K562 (cell line): ENCODE measurements around the gene CRHR2. TPM values are rescaled to one million over a fixed set of nuclear protein-coding genes. Genes with fewer than 3 reads are reported as not detected.

ENCODE experiments used
- ATAC-seq: fragments of 200-7000 bp; cut with Tn5 transposase; 3 replicates; pipeline ENCODE4 v1.9.1; 2020; ENCODE audit warnings: moderate library complexity
- BruUV-seq: library from RNA; stranded (reverse); fragments of 400-500 nt; replicated peaks from 2 replicates; lab custom pipeline; 2021; lab: Mats Ljungman, UMichigan
- CTCF ChIA-PET: fragments of 300-600 bp; formaldehyde crosslinking; extraction: SDS; loops from one replicate; lab custom pipeline; 2021; ENCODE audit warnings: low intra/inter-chr PET ratio; lab: Yijun Ruan, JAX
- POLR2A ChIA-PET: fragments of 300-600, 350-650 bp; sonication (Branson Sonifier 250); formaldehyde crosslinking; extraction: SDS; loops from one replicate; lab custom pipeline; 2021; ENCODE audit warnings: antibody characterized with exemption, inconsistent platforms; lab: Yijun Ruan, JAX
- DNase-seq, 4 experiments: peaks; one replicate each; pipeline versions ENCODE4 v3.0.0 to v3.0.0-alpha.2; 2011 to 2018; ENCODE audit warnings: low spot score in 3 of 4, mixed read lengths in 3 of 4; ENCODE audit errors: extremely low read depth in 1 of 4
- FAIRE-seq: peaks from 2 replicates; lab custom pipeline; 2011; peaks lifted over from hg19 to GRCh38; lab: Jason Lieb, UNC
- H2AFZ ChIP-seq: 2 replicates; pipeline ENCODE4 v1.6.0; 2011; ENCODE audit warnings: low read depth, low read length, control low read depth, inconsistent platforms
- H3K27ac ChIP-seq: fragments of 200-600 bp; 3 replicates; pipeline ENCODE4 v1.8.0; 2011; ENCODE audit warnings: low read depth, mild to moderate bottlenecking, control low read depth, inconsistent platforms, low read length, moderate library complexity, mixed read lengths; ENCODE audit errors: extremely low read depth
- H3K27me3 ChIP-seq, 2 experiments: fragments of 300-600 bp in 1 of 2; 2 replicates in 1 of 2; 3 replicates in 1 of 2; pipeline versions ENCODE4 v1.6.0 to v1.8.0; 2011; ENCODE audit warnings: inconsistent platforms in 2 of 2, low read length in 2 of 2, mild to moderate bottlenecking in 1 of 2, mixed read lengths in 1 of 2, moderate library complexity in 1 of 2; ENCODE audit not compliant: control insufficient read depth in 2 of 2, insufficient read depth in 2 of 2
- H3K36me3 ChIP-seq: fragments of 300-600 bp; 3 replicates; pipeline ENCODE4 v1.8.0; 2011; ENCODE audit warnings: mild to moderate bottlenecking, low read length, inconsistent platforms; ENCODE audit not compliant: control insufficient read depth, insufficient read depth
- H3K4me1 ChIP-seq, 2 experiments: fragments of 200-600 bp in 1 of 2; replicated peaks in 1 of 2; 2 replicates in 1 of 2; 3 replicates in 1 of 2; pipeline versions ENCODE4 v1.5.1 to v1.8.0; 2011; ENCODE audit warnings: inconsistent platforms in 2 of 2, low read length in 2 of 2, mild to moderate bottlenecking in 1 of 2, mixed read lengths in 1 of 2, moderate library complexity in 1 of 2; ENCODE audit not compliant: control insufficient read depth in 2 of 2, insufficient read depth in 2 of 2
- H3K4me2 ChIP-seq: 2 replicates; pipeline ENCODE4 v1.6.1; 2011; ENCODE audit warnings: low read length, control low read depth, inconsistent platforms, mixed read lengths; ENCODE audit not compliant: insufficient read depth
- H3K4me3 ChIP-seq: fragments of 200-600 bp; sonication (generic), shearing (Covaris generic); 2 replicates; pipeline ENCODE4 v1.5.1; 2016; ENCODE audit warnings: control low read depth, inconsistent platforms
- H3K79me2 ChIP-seq: fragments of 200-600 bp; 3 replicates; pipeline ENCODE4 v1.8.0; 2011; ENCODE audit warnings: low read length, inconsistent platforms; ENCODE audit not compliant: control insufficient read depth, insufficient read depth
- H3K9ac ChIP-seq, 2 experiments: 2 replicates each; pipeline versions ENCODE4 v1.6.0 to v1.6.1; 2011; ENCODE audit warnings: low read depth in 2 of 2, low read length in 2 of 2, control low read depth in 1 of 2, inconsistent platforms in 1 of 2, mild to moderate bottlenecking in 1 of 2, mixed read lengths in 1 of 2; ENCODE audit not compliant: insufficient read depth in 1 of 2
- H3K9me1 ChIP-seq: one replicate; pipeline ENCODE4 v1.6.0; 2011; ENCODE audit warnings: inconsistent platforms, mild to moderate bottlenecking, low read length, moderate library complexity; ENCODE audit not compliant: control insufficient read depth, insufficient read depth
- H3K9me3 ChIP-seq: replicated peaks from 2 replicates; pipeline ENCODE4 v1.5.1; 2011; ENCODE audit warnings: low read depth, low read length, inconsistent platforms; ENCODE audit not compliant: control insufficient read depth, insufficient read depth
- H4K20me1 ChIP-seq: replicated peaks from 2 replicates; pipeline ENCODE4 v1.6.1; 2011; ENCODE audit warnings: low read length, inconsistent platforms, mixed read lengths; ENCODE audit not compliant: control insufficient read depth, insufficient read depth
- CEBPB ChIP-seq: fragments of 450-650 bp; IDR thresholded peaks from 2 replicates; pipeline ENCODE4 v1.6.1; 2016; ENCODE audit warnings: missing genetic modification characterization, missing compliant biosample characterization
- ETV1 ChIP-seq: fragments of 450-650 bp; conservative IDR thresholded peaks from 2 replicates; pipeline ENCODE4 v1.6.1; 2016; ENCODE audit warnings: missing genetic modification characterization, control low read depth, low read depth, missing compliant biosample characterization
- HMGN3 ChIP-seq: IDR thresholded peaks from 2 replicates; pipeline ENCODE4 v1.6.1; 2011; ENCODE audit warnings: borderline replicate concordance, low read depth, mild to moderate bottlenecking, mixed read lengths, low read length; ENCODE audit not compliant: insufficient read length; ENCODE audit errors: extremely low read depth
- KLF6 ChIP-seq: fragments of 250-450 bp; sonication (Bioruptor Pico); IDR thresholded peaks from 2 replicates; pipeline ENCODE4 v1.4.0; 2020; ENCODE audit warnings: mild to moderate bottlenecking, moderate library complexity, borderline replicate concordance
- NFATC3 ChIP-seq: fragments of 450-650 bp; IDR thresholded peaks from 2 replicates; pipeline ENCODE4 v1.6.1; 2017; ENCODE audit warnings: mild to moderate bottlenecking
- POLR2AphosphoS2 ChIP-seq: IDR thresholded peaks from 2 replicates; pipeline ENCODE4 v1.6.1; 2012; ENCODE audit warnings: low read length, improper control_type of control experiment
- RBM39 ChIP-seq: fragments of 200-400 bp; formaldehyde crosslinking; optimal IDR thresholded peaks from 2 replicates; pipeline ENCODE3; 2018; ENCODE audit warnings: low read depth, low read length
- RFX5 ChIP-seq: IDR thresholded peaks from 2 replicates; pipeline ENCODE4 v1.6.1; 2011; ENCODE audit warnings: low read depth, mild to moderate bottlenecking, improper control_type of control experiment, low read length
- SIX5 ChIP-seq, 2 experiments: IDR thresholded peaks; 2 replicates each; pipeline ENCODE4 v1.6.1; 2011; ENCODE audit warnings: low read length in 2 of 2, borderline replicate concordance in 1 of 2, low read depth in 1 of 2, mild to moderate bottlenecking in 1 of 2, moderate library complexity in 1 of 2; ENCODE audit not compliant: insufficient read depth in 1 of 2
- SNIP1 ChIP-seq: fragments of 450-650 bp; IDR thresholded peaks from 2 replicates; pipeline ENCODE4 v1.7.1; 2017; ENCODE audit warnings: low read depth, mild to moderate bottlenecking
- SUPT5H ChIP-seq: fragments of 450-650 bp; IDR thresholded peaks from 2 replicates; pipeline ENCODE4 v1.6.1; 2016
- ZKSCAN8 ChIP-seq: fragments of 200-800 bp; sonication (Bioruptor generic); IDR thresholded peaks from 2 replicates; pipeline ENCODE4 v1.6.1; 2016; ENCODE audit warnings: missing genetic modification characterization, missing compliant biosample characterization
- ZNF121 ChIP-seq: sonication (generic); formaldehyde crosslinking; conservative IDR thresholded peaks from 2 replicates; pipeline ENCODE4 v1.8.0; 2022; ENCODE audit warnings: missing genetic modification reagents
- ZNF699 ChIP-seq: fragments of 250-450 bp; sonication (Bioruptor Pico); IDR thresholded peaks from 2 replicates; pipeline ENCODE4 v1.8.0; 2021; ENCODE audit warnings: mild to moderate bottlenecking, moderate library complexity; ENCODE audit not compliant: insufficient replicate concordance
- ZNF830 ChIP-seq: fragments of 250-450 bp; sonication (Bioruptor Pico); IDR thresholded peaks from 2 replicates; pipeline ENCODE4 v1.5.0; 2021; ENCODE audit warnings: mild to moderate bottlenecking
- WGBS: fragments of 100-300 bp; shearing (Covaris generic); methylation state at CpG from one replicate; pipeline ENCODE4 v1.1.6; 2016; ENCODE audit warnings: low coverage, mixed read lengths; ENCODE audit not compliant: insufficient coverage; ENCODE audit errors: missing lambda C conversion rate; 5-methylcytosine and 5-hydroxymethylcytosine counted together
- in situ Hi-C: fragments of 300-500 bp; cut with MboI; formaldehyde crosslinking; loops from 4 replicates; pipeline ENCODE4 v1.15.0; 2018; ENCODE audit warnings: inconsistent platforms, mixed read lengths
- intact Hi-C: fragments of 100-400 bp; cut with micrococcal nuclease; formaldehyde crosslinking; loops from 2 replicates; pipeline ENCODE4 v1.14.2; 2022
- polyA plus RNA-seq, 8 experiments: library from polyadenylated mRNA; depleted of rRNA in 4 of 8; stranded (reverse) in 5 of 8; unstranded in 3 of 8; fragments of >200 nt; fragmentation: Nextera tagmentation in 2 of 8; fragmentation: Illumina TruSeq in 1 of 8; extraction: Ambion mirVana in 2 of 8; extraction: Trizol in 1 of 8; gene quantifications; 2 replicates each; pipeline versions ENCODE4 v1.2.1 to v1.2.3, GENCODE V29; 2011 to 2014; ENCODE audit warnings: inconsistent platforms in 1 of 8, missing spikeins in 1 of 8
- total RNA-seq, 7 experiments: library from RNA; depleted of rRNA in 6 of 7; stranded (reverse); fragments of >200 nt in 6 of 7; fragmentation: Illumina TruSeq in 2 of 7; extraction: Trizol in 2 of 7; gene quantifications; 2 replicates each; pipeline versions ENCODE4 v1.2.1 to v1.2.3, GENCODE V29; 2011 to 2021; ENCODE audit warnings: low replicate concordance in 1 of 7
- TF ChIP-seq, protein P1 (sequence below): fragments of 450-650 bp; IDR thresholded peaks from one replicate; pipeline ENCODE4 v1.6.1; 2018; ENCODE audit warnings: mild to moderate bottlenecking, moderate library complexity; ENCODE audit not compliant: partially characterized antibody

The CRHR2 gene
- total and polyA plus RNA-seq, 9 of the 15 experiments (the other 6 are each of a cell fraction or from before 2014, with no cell fraction given) = not detected

DNA sequence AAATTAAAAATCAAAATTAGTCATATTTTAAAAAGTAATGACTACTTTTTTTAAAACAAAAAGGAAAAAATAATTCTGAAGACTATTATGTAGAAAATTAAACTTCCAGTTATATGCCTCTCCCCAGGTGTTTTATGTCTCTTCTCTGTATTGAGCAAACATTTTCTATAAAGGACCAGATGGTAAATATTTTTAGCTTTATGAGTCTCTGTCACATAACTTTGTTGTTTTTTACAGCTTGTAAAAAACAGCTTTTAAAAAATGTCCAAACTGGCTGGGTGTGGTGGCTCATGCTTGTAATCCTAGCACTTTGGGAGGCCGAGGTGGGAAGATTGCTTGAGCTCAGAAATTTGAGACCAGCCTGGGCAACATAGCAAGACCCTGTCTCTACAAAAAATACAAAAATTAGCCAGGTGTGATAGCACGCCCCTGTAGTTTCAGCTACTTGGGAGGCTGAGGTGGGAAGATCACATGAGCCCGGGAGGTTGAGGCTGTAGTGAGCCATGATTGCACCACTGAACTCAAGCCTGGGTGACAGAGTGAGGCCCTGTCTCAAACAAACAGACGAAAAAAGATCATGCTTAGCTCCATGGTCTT lies 64.1 kb downstream of the CRHR2 start:
- no peak for TF ChIP-seq ETV1
- TF ChIP-seq HMGN3 = no peak
- TF ChIP-seq SUPT5H = peak; percentile 17; the same call in 1 of the 2 replicates
- peak; percentile 58 for TF ChIP-seq ZNF121 (CRISPR knock-in tag)
- Histone ChIP-seq H3K27me3 (no peaks in the 10 kb centered on the region), H3K4me2 (no peak overlapping the region), H3K79me2 (peaks cover 38% of the 10 kb centered on the region), H3K36me3 (peaks cover 92% of the 10 kb centered on the region), H3K9ac (no peak overlapping the region), H3K4me3 (no peak overlapping the region), H3K9me3 (no peaks in the 10 kb centered on the region), H2AFZ (no peak overlapping the region), H3K4me1 (no peaks in the 10 kb centered on the region), H3K27ac (no peak overlapping the region), H3K9me1 (no peaks in the 10 kb centered on the region), H4K20me1 (peaks cover 4% of the 10 kb centered on the region; the same call in 1 of the 2 replicates)
- no peak for FAIRE-seq
- no peak for DNase-seq
- intact Hi-C loops = loop anchor here (2.0 kb wide), 1 partner anchor 13 kb away; no protein-coding TSS in a partner anchor
- ChIA-PET POLR2A (interaction anchor here (0.7 to 3.5 kb wide), 7 partner anchors 8 to 98 kb away, joined by 3 to 35 read pairs (median 4); no protein-coding TSS in a partner anchor), CTCF (no interaction called here)
- ATAC-seq = no peak
- in situ Hi-C loops = no loop called here
- no TSS peak for BruUV-seq
- WGBS = 86% methylated on average over 4 of the region's 4 CpGs

DNA sequence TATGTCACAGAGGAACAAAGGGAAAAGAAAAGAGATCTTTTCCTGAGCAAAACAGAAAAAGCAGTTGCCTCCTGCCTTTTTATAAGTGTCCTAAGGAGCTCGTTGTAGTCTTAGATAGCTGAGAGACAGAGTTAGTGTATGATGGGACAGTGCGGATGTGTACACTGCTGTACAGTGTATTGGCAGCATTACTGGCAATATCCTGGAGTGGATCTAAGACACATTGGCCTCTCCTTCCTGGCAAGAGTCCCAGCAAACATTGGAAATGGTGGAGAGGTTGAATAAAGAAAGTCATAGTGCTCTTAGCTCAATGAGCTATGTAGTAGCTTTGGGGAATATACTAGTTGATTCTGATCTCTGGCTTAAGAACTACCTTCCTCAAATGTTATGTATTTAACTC lies 64.9 kb downstream of the CRHR2 start:
- no peaks in the 10 kb centered on the region for H3K9me1 ChIP-seq
- WGBS = 96% methylated on average over 2 of the region's 2 CpGs
- FAIRE-seq = no peak
- peak; percentile 11; the same call in 1 of the 3 replicates for ATAC-seq
- intact Hi-C loops (no loop called here), in situ Hi-C loops (no loop called here)
- H3K4me2 ChIP-seq = no peak overlapping the region
- peaks cover 45% of the 10 kb centered on the region for H3K79me2 ChIP-seq
- H3K9ac ChIP-seq = no peak overlapping the region
- CTCF ChIA-PET = no interaction called here
- BruUV-seq = no TSS peak
- no peaks in the 10 kb centered on the region for H3K27me3 ChIP-seq
- H3K36me3 ChIP-seq = peaks cover 94% of the 10 kb centered on the region
- no peak overlapping the region for H2AFZ ChIP-seq
- no peak for DNase-seq
- H3K4me3 ChIP-seq = no peak overlapping the region
- no peaks in the 10 kb centered on the region for H3K4me1 ChIP-seq
- POLR2A ChIA-PET = interaction anchor here (0.7 to 2.0 kb wide), 7 partner anchors 9 to 373 kb away, joined by 3 to 10 read pairs (median 4); no protein-coding TSS in a partner anchor
- no peak overlapping the region for H3K27ac ChIP-seq
- H3K9me3 ChIP-seq = no peaks in the 10 kb centered on the region
- H4K20me1 ChIP-seq = peaks cover 4% of the 10 kb centered on the region; the same call in 1 of the 2 replicates
- TF ChIP-seq, protein P1, sequence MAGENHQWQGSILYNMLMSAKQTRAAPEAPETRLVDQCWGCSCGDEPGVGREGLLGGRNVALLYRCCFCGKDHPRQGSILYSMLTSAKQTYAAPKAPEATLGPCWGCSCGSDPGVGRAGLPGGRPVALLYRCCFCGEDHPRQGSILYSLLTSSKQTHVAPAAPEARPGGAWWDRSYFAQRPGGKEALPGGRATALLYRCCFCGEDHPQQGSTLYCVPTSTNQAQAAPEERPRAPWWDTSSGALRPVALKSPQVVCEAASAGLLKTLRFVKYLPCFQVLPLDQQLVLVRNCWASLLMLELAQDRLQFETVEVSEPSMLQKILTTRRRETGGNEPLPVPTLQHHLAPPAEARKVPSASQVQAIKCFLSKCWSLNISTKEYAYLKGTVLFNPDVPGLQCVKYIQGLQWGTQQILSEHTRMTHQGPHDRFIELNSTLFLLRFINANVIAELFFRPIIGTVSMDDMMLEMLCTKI = no peak
- TF ChIP-seq ZKSCAN8 (CRISPR knock-in tag) (no peak), SIX5 (IDR thresholded peaks at IDR 0.05; ENCODE audit: borderline replicate concordance in 1 of 2, insufficient read depth in 1 of 2, low read depth in 1 of 2, low read length in 2 of 2) (no peak), POLR2AphosphoS2 (no peak), KLF6 (CRISPR knock-in tag) (no peak), CEBPB (tag) (no peak), ZNF699 (CRISPR knock-in tag) (no peak), ZNF830 (CRISPR knock-in tag) (no peak), SNIP1 (no peak), RBM39 (no peak), RFX5 (no peak), NFATC3 (no peak)
